SK-N-SH (cell line): ENCODE data around the gene GVQW3. TPM values are rescaled to one million over a fixed set of nuclear protein-coding genes. Genes with fewer than 3 reads are reported as not detected.

Source experiments
- CTCF ChIA-PET: fragments of 300-600, 350-600 bp; formaldehyde crosslinking; extraction: SDS; loops from one replicate; lab custom pipeline; 2021; lab: Yijun Ruan, JAX
- POLR2A ChIA-PET: fragments of 350-600 bp; sonication (Branson Sonifier 250); formaldehyde crosslinking; extraction: SDS; loops from one replicate; lab custom pipeline; 2020; ENCODE audit warnings: antibody characterized with exemption, inconsistent platforms; lab: Yijun Ruan, JAX
- DNase-seq: peaks from one replicate; pipeline ENCODE4 v3.0.0; 2012
- H2AFZ ChIP-seq: fragments of 200-600 bp; sonication (generic); 2 replicates; pipeline ENCODE4 v1.8.1; 2016; ENCODE audit warnings: antibody characterized with exemption, mild to moderate bottlenecking, low read depth
- H3F3A ChIP-seq: fragments of 200-600 bp; sonication (generic); replicated peaks from 2 replicates; pipeline ENCODE3; 2016; ENCODE audit warnings: antibody characterized with exemption, mild to moderate bottlenecking; ENCODE audit not compliant: insufficient read depth
- H3K27ac ChIP-seq, 2 experiments: fragments of 200-500 bp in 1 of 2; fragments of 200-600 bp in 1 of 2; sonication (Bioruptor generic) in 1 of 2; sonication (generic), shearing (Covaris generic) in 1 of 2; 2 replicates each; pipeline versions ENCODE4 v1.5.1 to v1.6.1; 2014 to 2016; ENCODE audit warnings: low read depth in 2 of 2, inconsistent platforms in 1 of 2, low read length in 1 of 2, mild to moderate bottlenecking in 1 of 2, mixed read lengths in 1 of 2
- H3K27me3 ChIP-seq: fragments of 200-600 bp; sonication (generic), shearing (Covaris generic); 2 replicates; pipeline ENCODE4 v1.6.1; 2016; ENCODE audit warnings: mixed run types; ENCODE audit not compliant: insufficient read depth
- H3K36me3 ChIP-seq, 2 experiments: fragments of 200-500 bp in 1 of 2; fragments of 200-600 bp in 1 of 2; sonication (Bioruptor generic) in 1 of 2; sonication (generic) in 1 of 2; replicated peaks in 1 of 2; 2 replicates each; pipeline versions ENCODE3 to v1.5.1; 2014 to 2016; ENCODE audit warnings: low read length in 1 of 2, mild to moderate bottlenecking in 1 of 2; ENCODE audit not compliant: insufficient read depth in 2 of 2, control insufficient read depth in 1 of 2
- H3K4me1 ChIP-seq, 2 experiments: fragments of 200-500 bp in 1 of 2; fragments of 200-600 bp in 1 of 2; sonication (Bioruptor generic) in 1 of 2; sonication (generic), shearing (Covaris generic) in 1 of 2; 2 replicates each; pipeline versions ENCODE4 v1.5.1 to v1.6.1; 2014 to 2016; ENCODE audit warnings: low read depth in 1 of 2, low read length in 1 of 2, mixed run types in 1 of 2; ENCODE audit not compliant: insufficient read depth in 2 of 2, control insufficient read depth in 1 of 2
- H3K4me2 ChIP-seq: fragments of 200-600 bp; sonication (generic), shearing (Covaris generic); 2 replicates; pipeline ENCODE4 v1.6.1; 2017; ENCODE audit warnings: mixed run types
- H3K4me3 ChIP-seq, 2 experiments: fragments of 200-500 bp in 1 of 2; fragments of 200-600 bp in 1 of 2; sonication (Bioruptor generic) in 1 of 2; sonication (generic), shearing (Covaris generic) in 1 of 2; 2 replicates each; pipeline versions ENCODE4 v1.5.1 to v1.8.1; 2014 to 2016; ENCODE audit warnings: low read depth in 2 of 2, inconsistent platforms in 1 of 2, low read length in 1 of 2, mild to moderate bottlenecking in 1 of 2, mixed read lengths in 1 of 2, moderate library complexity in 1 of 2
- H3K79me2 ChIP-seq: fragments of 200-600 bp; sonication (generic); 2 replicates; pipeline ENCODE4 v1.8.1; 2017; ENCODE audit warnings: mild to moderate bottlenecking; ENCODE audit not compliant: insufficient read depth
- H3K9ac ChIP-seq: fragments of 200-600 bp; sonication (generic); 2 replicates; pipeline ENCODE4 v1.6.1; 2017; ENCODE audit warnings: mixed run types
- H3K9me2 ChIP-seq: fragments of 200-600 bp; sonication (generic); 2 replicates; pipeline ENCODE4 v1.6.1; 2017; ENCODE audit warnings: mixed run types
- H3K9me3 ChIP-seq: fragments of 200-600 bp; sonication (generic); 2 replicates; pipeline ENCODE4 v1.6.1; 2017; ENCODE audit warnings: mixed run types, mild to moderate bottlenecking, moderate library complexity
- H4K20me1 ChIP-seq: fragments of 200-600 bp; sonication (generic); 2 replicates; pipeline ENCODE4 v1.6.1; 2017; ENCODE audit warnings: mild to moderate bottlenecking, mixed run types; ENCODE audit not compliant: insufficient read depth
- CTCF ChIP-seq: fragments of 200-600 bp; sonication (generic); IDR thresholded peaks from 2 replicates; pipeline ENCODE4 v1.6.1; 2017; ENCODE audit warnings: antibody characterized with exemption, mild to moderate bottlenecking, moderate library complexity
- ELF1 ChIP-seq: IDR thresholded peaks from 2 replicates; pipeline ENCODE4 v1.4.0; 2012
- EP300 ChIP-seq, 2 experiments: IDR thresholded peaks; 2 replicates each; pipeline versions ENCODE4 v1.4.0 to v1.6.1; 2012; ENCODE audit warnings: borderline replicate concordance in 1 of 2, low read depth in 1 of 2, low read length in 1 of 2
- EZH2phosphoT487 ChIP-seq: fragments of 200-600 bp; sonication (generic); IDR thresholded peaks from 2 replicates; pipeline ENCODE4 v1.6.1; 2017; ENCODE audit warnings: low read depth, mixed run types, mild to moderate bottlenecking, antibody characterized with exemption, moderate library complexity, borderline replicate concordance
- FOXJ3 ChIP-seq: sonication (generic); formaldehyde crosslinking; IDR thresholded peaks from 2 replicates; pipeline ENCODE4 v1.5.1; 2020; ENCODE audit warnings: mild to moderate bottlenecking, missing genetic modification reagents
- FOXM1 ChIP-seq: IDR thresholded peaks from 2 replicates; pipeline ENCODE4 v1.4.0; 2012; ENCODE audit warnings: low read depth, mild to moderate bottlenecking
- GABPA ChIP-seq: IDR thresholded peaks from 2 replicates; pipeline ENCODE4 v1.4.0; 2012; ENCODE audit warnings: low read depth, mild to moderate bottlenecking
- GATA2 ChIP-seq: sonication (generic); formaldehyde crosslinking; IDR thresholded peaks from 2 replicates; pipeline ENCODE4 v1.5.0; 2020; ENCODE audit warnings: mild to moderate bottlenecking, missing genetic modification reagents
- IRF3 ChIP-seq: fragments of 150-350 bp; IDR thresholded peaks from 2 replicates; pipeline ENCODE4 v1.6.1; 2016; ENCODE audit warnings: mild to moderate bottlenecking, low read depth, low read length
- MAX ChIP-seq: IDR thresholded peaks from 2 replicates; pipeline ENCODE4 v1.4.0; 2012; ENCODE audit warnings: low read depth
- MXI1 ChIP-seq: IDR thresholded peaks from 2 replicates; pipeline ENCODE4 v1.6.1; 2012; ENCODE audit warnings: mild to moderate bottlenecking, low read depth, low read length, improper control_type of control experiment
- NRF1 ChIP-seq: IDR thresholded peaks from 2 replicates; pipeline ENCODE4 v1.6.1; 2012; ENCODE audit warnings: low read depth, mild to moderate bottlenecking, low read length
- POLR2AphosphoS5 ChIP-seq: IDR thresholded peaks from 2 replicates; pipeline ENCODE4 v1.6.1; 2012; ENCODE audit warnings: low read depth, low read length
- RAD21 ChIP-seq: IDR thresholded peaks from 2 replicates; pipeline ENCODE4 v1.6.1; 2012; ENCODE audit warnings: mild to moderate bottlenecking, low read length
- RFX5 ChIP-seq: IDR thresholded peaks from 2 replicates; pipeline ENCODE4 v1.6.1; 2012; ENCODE audit warnings: mild to moderate bottlenecking, improper control_type of control experiment, low read length
- RXRA ChIP-seq: IDR thresholded peaks from 2 replicates; pipeline ENCODE4 v1.4.0; 2012; ENCODE audit warnings: low read depth, mild to moderate bottlenecking, borderline replicate concordance
- SIN3A ChIP-seq: IDR thresholded peaks from 2 replicates; pipeline ENCODE4 v1.6.1; 2012; ENCODE audit warnings: low read depth, mild to moderate bottlenecking, low read length, moderate library complexity, borderline replicate concordance
- SMC3 ChIP-seq: IDR thresholded peaks from 2 replicates; pipeline ENCODE4 v1.6.1; 2012; ENCODE audit warnings: low read depth, low read length, improper control_type of control experiment
- TAF1 ChIP-seq: IDR thresholded peaks from 2 replicates; pipeline ENCODE4 v1.6.1; 2012; ENCODE audit warnings: low read depth, mild to moderate bottlenecking, low read length, moderate library complexity, borderline replicate concordance
- USF2 ChIP-seq: fragments of 150-350 bp; IDR thresholded peaks from 2 replicates; pipeline ENCODE4 v1.6.1; 2017; ENCODE audit warnings: antibody characterized with exemption, low read length, low read depth, borderline replicate concordance
- ZBTB33 ChIP-seq: IDR thresholded peaks from 2 replicates; pipeline ENCODE4 v1.4.0; 2012; ENCODE audit warnings: low read depth, borderline replicate concordance
- WGBS: methylation state at CpG from one replicate; pipeline ENCODE4 v1.1.6; 2017; ENCODE audit warnings: low lambda C conversion rate; 5-methylcytosine and 5-hydroxymethylcytosine counted together
- polyA plus RNA-seq, 3 experiments: library from polyadenylated mRNA; depleted of rRNA; stranded (reverse); fragments of >200 nt; gene quantifications; 2 replicates each; pipeline ENCODE4 v1.2.3, GENCODE V29; 2012

GVQW3 gene
- polyA plus RNA-seq, 1 of the 3 experiments (the other 2 are of a cell fraction) = 2.3 TPM

- WGBS = 75% methylated on average over 6 of the region's 6 CpGs
- POLR2A ChIA-PET = no interaction called here
- CTCF ChIA-PET = no interaction called here
These were observed 9.9 kb downstream of the GVQW3 start for GRCh38 chr11:76391021-76391420.

GRCh38 chr11:76391811-76392475, 10.8 kb downstream of the GVQW3 start:
- TF ChIP-seq SMC3 (no peak), CTCF (no peak), ZBTB33 (no peak), EZH2phosphoT487 (no peak), GATA2 (CRISPR knock-in tag) (no peak), MXI1 (no peak), USF2 (no peak), FOXM1 (no peak), NRF1 (no peak), SIN3A (no peak), MAX (no peak), RFX5 (no peak), RXRA (no peak), TAF1 (no peak), FOXJ3 (no peak), ELF1 (no peak), GABPA (no peak), POLR2AphosphoS5 (no peak), IRF3 (no peak), EP300 (IDR thresholded peaks at IDR 0.05; ENCODE audit: borderline replicate concordance in 1 of 2, low read depth in 1 of 2, low read length in 1 of 2) (no peak)
- Histone ChIP-seq H3K9ac (no peak overlapping the region), H3F3A (no peaks in the 10 kb centered on the region), H3K4me1 (peaks cover 0 to 12% of the 10 kb centered on the region in 2 experiments; a peak in 2 of 4 replicates), H2AFZ (no peak overlapping the region), H3K4me3 (no peak overlapping the region), H3K4me2 (no peak overlapping the region), H3K9me3 (no peaks in the 10 kb centered on the region), H3K36me3 (no peaks in the 10 kb centered on the region), H3K79me2 (no peaks in the 10 kb centered on the region), H3K9me2 (no peaks in the 10 kb centered on the region), H3K27me3 (no peaks in the 10 kb centered on the region), H4K20me1 (no peaks in the 10 kb centered on the region), H3K27ac (no peak overlapping the region)
- WGBS = 78% methylated on average over 7 of the region's 7 CpGs
- ChIA-PET CTCF (interaction anchor here (1.1 kb wide), 1 partner anchor 288 kb away, joined by 3 read pairs; no protein-coding TSS in a partner anchor), POLR2A (no interaction called here)
- DNase-seq = no peak

More at GRCh38 chr11:76391021-76391420, 9.9 kb downstream of the GVQW3 start:
- Histone ChIP-seq H3K27me3 (no peaks in the 10 kb centered on the region), H2AFZ (no peak overlapping the region), H3F3A (no peaks in the 10 kb centered on the region), H3K27ac (no peak overlapping the region), H3K36me3 (no peaks in the 10 kb centered on the region), H3K9me2 (no peaks in the 10 kb centered on the region), H3K4me3 (no peak overlapping the region), H3K4me1 (peaks cover 0 to 12% of the 10 kb centered on the region in 2 experiments; a peak in 2 of 4 replicates), H3K4me2 (no peak overlapping the region), H3K9me3 (no peaks in the 10 kb centered on the region), H3K9ac (no peak overlapping the region), H3K79me2 (no peaks in the 10 kb centered on the region), H4K20me1 (no peaks in the 10 kb centered on the region)
- no peak for DNase-seq
- TF ChIP-seq GATA2 (CRISPR knock-in tag) (no peak), RAD21 (no peak)
